T follicular helper cell (primary cell): ENCODE measurements around the gene SLIT2.

Source experiments
- DNase-seq: peaks from one replicate; pipeline ENCODE4 v3.0.0-alpha.2; 2020; ENCODE audit warnings: low read depth

The SLIT2 gene

GRCh38 chr4:20299515-20299914 is 47.8 kb downstream of the SLIT2 start:
- DNase-seq = no peak

GRCh38 chr4:20301161-20301560 is 49.5 kb downstream of the SLIT2 start:
- DNase-seq = no peak
